ENCODE data around the gene SF3A1. TPM values are rescaled to one million over a fixed set of nuclear protein-coding genes. Genes with fewer than 3 reads are reported as not detected.

The SF3A1 gene
- total and polyA plus RNA-seq, 2 donors (not counting 3 experiments of a cell fraction or from before 2014, with no cell fraction given), result 60.2 to 187 TPM

- intact Hi-C loops (cut with micrococcal nuclease) (loop anchor here (1.0 to 2.0 kb wide), 4 partner anchors 39 to 278 kb away; no protein-coding TSS in a partner anchor), dilution Hi-C loops (cut with MboI; ENCODE audit: extremely low pct_ligation_motif_present, low sequenced_read_pairs) (no loop called here)
- Histone ChIP-seq H3K4me1 (ENCODE audit: control insufficient read depth, extremely low read depth, insufficient read depth, low read length) (peaks cover 15% of the 10 kb centered on the region), H3K27me3 (ENCODE audit: control insufficient read depth in 2 of 2, insufficient read depth in 2 of 2, low read length in 2 of 2) (no peaks in the 10 kb centered on the region), H3K9ac (replicated peaks; ENCODE audit: extremely low read depth, insufficient read depth, low read length) (peak within 1 kb of the TSS; percentile 34), H3K9me3 (replicated peaks; ENCODE audit: control insufficient read depth, insufficient read depth, low read length) (no peaks in the 10 kb centered on the region), H3K4me2 (ENCODE audit: insufficient read depth, low read length) (peak within 1 kb of the TSS; percentile 52), H3K79me2 (ENCODE audit: control insufficient read depth, insufficient read depth, low read length) (no peaks in the 10 kb centered on the region), H3K27ac (ENCODE audit: insufficient read depth, low read depth, low read length) (peak within 1 kb of the TSS; percentile 20), H3K36me3 (ENCODE audit: control insufficient read depth in 2 of 2, extremely low read depth in 1 of 2, insufficient read depth in 2 of 2, low read length in 2 of 2) (peaks cover 0 to 5% of the 10 kb centered on the region in 2 experiments), H3K9me1 (replicated peaks; ENCODE audit: control insufficient read depth, extremely low read depth, insufficient read depth, low read length) (no peaks in the 10 kb centered on the region), H2AFZ (ENCODE audit: low read depth, low read length) (peak within 1 kb of the TSS; percentile 94), H3K4me3 (replicated peaks in 1 of 3; ENCODE audit: insufficient read depth in 1 of 3, low read depth in 1 of 3, low read length in 3 of 3) (peak within 1 kb of the TSS; percentile 36 to 70 (median 43)), H4K20me1 (replicated peaks; ENCODE audit: control insufficient read depth, extremely low read depth, insufficient read depth, low read length) (no peaks in the 10 kb centered on the region)
- ChIA-PET CTCF (interaction anchor here (0.6 to 3.5 kb wide), 46 partner anchors 8 to 435 kb away, joined by 3 to 133 read pairs (median 4); partner anchors contain the start of genes CASTOR1, CCDC157, MTFP1 and PES1), POLR2A (interaction anchor here (0.8 to 1.0 kb wide), 2 partner anchors 31 to 99 kb away, joined by 4 to 6 read pairs; partner anchors contain the start of genes CCDC157 and SF3A1)
- BruUV-seq (replicated peaks), result TSS peak; percentile 55
- FAIRE-seq, result peak; percentile 77
- peak; percentile 78 for DNase-seq (ENCODE audit: low read depth, low spot score)
- TF ChIP-seq, protein P1, sequence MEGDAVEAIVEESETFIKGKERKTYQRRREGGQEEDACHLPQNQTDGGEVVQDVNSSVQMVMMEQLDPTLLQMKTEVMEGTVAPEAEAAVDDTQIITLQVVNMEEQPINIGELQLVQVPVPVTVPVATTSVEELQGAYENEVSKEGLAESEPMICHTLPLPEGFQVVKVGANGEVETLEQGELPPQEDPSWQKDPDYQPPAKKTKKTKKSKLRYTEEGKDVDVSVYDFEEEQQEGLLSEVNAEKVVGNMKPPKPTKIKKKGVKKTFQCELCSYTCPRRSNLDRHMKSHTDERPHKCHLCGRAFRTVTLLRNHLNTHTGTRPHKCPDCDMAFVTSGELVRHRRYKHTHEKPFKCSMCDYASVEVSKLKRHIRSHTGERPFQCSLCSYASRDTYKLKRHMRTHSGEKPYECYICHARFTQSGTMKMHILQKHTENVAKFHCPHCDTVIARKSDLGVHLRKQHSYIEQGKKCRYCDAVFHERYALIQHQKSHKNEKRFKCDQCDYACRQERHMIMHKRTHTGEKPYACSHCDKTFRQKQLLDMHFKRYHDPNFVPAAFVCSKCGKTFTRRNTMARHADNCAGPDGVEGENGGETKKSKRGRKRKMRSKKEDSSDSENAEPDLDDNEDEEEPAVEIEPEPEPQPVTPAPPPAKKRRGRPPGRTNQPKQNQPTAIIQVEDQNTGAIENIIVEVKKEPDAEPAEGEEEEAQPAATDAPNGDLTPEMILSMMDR (IDR thresholded peaks at IDR 0.05; ENCODE audit: extremely low read depth in 1 of 2, insufficient read depth in 1 of 2, low read depth in 1 of 2, low read length in 2 of 2), result peak; percentile 90 to 91
- TF ChIP-seq POLR2AphosphoS5 (IDR thresholded peaks at IDR 0.05; ENCODE audit: insufficient read depth, low read depth, low read length), result peak; percentile 71
- TF ChIP-seq MYC (IDR thresholded peaks at IDR 0.05; ENCODE audit: low read depth, low read length), result no peak
Measured at GRCh38 chr22:30386960-30387827, 30.5 kb upstream of the SF3A1 start, which contains the start of gene RNF215. RNF215 (minus strand) TSS chr22:30387411; CDS start chr22:30387313, 98 bp downstream.
